Measurements from ENCODE around the gene NUDT13. TPM values are rescaled to one million over a fixed set of nuclear protein-coding genes. Genes with fewer than 3 reads are reported as not detected.

Gene NUDT13
- polyA plus RNA-seq, 1 donor from 2014 or later: 1.8 TPM

DNA sequence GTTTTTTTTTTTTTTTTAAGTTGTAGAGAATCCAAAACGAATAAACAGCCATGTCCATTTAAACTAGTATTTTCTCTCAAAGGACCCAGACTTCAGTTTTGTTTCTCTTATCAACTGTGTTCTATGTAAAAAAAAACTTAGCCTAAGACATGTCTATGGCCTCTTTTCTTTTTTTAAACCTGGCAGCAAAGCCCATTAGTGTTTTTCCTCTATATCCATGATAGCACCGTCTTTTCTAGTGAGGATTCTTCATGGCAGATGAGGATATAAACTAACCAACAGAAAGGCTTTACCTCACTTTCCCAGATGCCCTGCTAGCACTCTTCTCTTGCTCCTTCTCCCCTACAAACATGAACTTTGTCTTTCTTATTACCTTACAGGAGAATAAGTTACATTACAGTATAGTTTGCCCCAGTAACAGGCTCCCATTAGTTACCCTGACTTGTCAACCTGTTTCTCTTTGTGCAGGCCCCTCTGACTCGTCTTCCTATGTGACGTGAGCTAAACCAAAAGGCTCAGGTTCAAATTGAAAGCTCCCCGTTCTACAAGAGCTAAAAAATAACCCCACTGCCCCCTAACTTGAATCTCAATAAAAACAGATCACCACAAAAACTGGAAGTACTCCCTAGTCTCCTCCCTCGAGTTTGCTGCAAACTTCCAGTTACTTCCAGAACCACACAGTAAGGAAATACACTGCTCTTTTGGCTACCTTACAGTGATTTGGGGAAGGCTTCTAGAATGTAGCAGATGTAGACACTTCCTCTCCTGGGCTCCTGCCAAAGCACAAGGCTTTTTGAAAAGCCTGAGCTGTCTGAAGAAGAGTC, 33.7 kb upstream of the NUDT13 start:
- Histone ChIP-seq H3K27ac (ENCODE audit: low read length) (no peak overlapping the region), H3K79me2 (replicated peaks; ENCODE audit: insufficient read depth, low read length) (no peaks in the 10 kb centered on the region)

GRCh38 chr10:73079779-73080541, 30.3 kb upstream of the NUDT13 start:
- Histone ChIP-seq H3K27ac (ENCODE audit: low read length) (no peak overlapping the region), H3K9me2 (ENCODE audit: insufficient read depth, low read length) (no peaks in the 10 kb centered on the region), H3K4me3 (ENCODE audit: low read length) (no peak overlapping the region), H3K9me3 (ENCODE audit: low read length) (no peaks in the 10 kb centered on the region), H3K27me3 (ENCODE audit: insufficient read depth, low read depth, low read length) (no peaks in the 10 kb centered on the region), H3K9ac (ENCODE audit: low read length) (no peak overlapping the region), H3K36me3 (ENCODE audit: insufficient read depth, low read length) (no peaks in the 10 kb centered on the region), H3K4me2 (ENCODE audit: low read length) (no peak overlapping the region), H4K20me1 (ENCODE audit: insufficient read depth) (no peaks in the 10 kb centered on the region), H3F3A (ENCODE audit: insufficient read depth, low read length, poor library complexity, severe bottlenecking) (no peaks in the 10 kb centered on the region), H2AFZ (ENCODE audit: low read depth, low read length) (no peak overlapping the region), H3K79me2 (replicated peaks; ENCODE audit: insufficient read depth, low read length) (no peaks in the 10 kb centered on the region)
- TF ChIP-seq SMC3 (conservative IDR thresholded peaks at IDR 0.05; ENCODE audit: poor library complexity) (no peak), CTCF (IDR thresholded peaks at IDR 0.05; ENCODE audit: poor library complexity, severe bottlenecking) (no peak), MXI1 (conservative IDR thresholded peaks at IDR 0.05; ENCODE audit: poor library complexity, severe bottlenecking) (no peak), TAF1 (IDR thresholded peaks at IDR 0.05; ENCODE audit: low read depth) (no peak), EZH2 (IDR thresholded peaks at IDR 0.05; ENCODE audit: borderline replicate concordance, insufficient read depth, low read length, poor library complexity, severe bottlenecking) (no peak), POLR2AphosphoS5 (IDR thresholded peaks at IDR 0.05) (no peak), RAD21 (conservative IDR thresholded peaks at IDR 0.05) (no peak)

More for the DNA sequence above, 33.7 kb upstream of the NUDT13 start:
- Histone ChIP-seq H3K9me2 (ENCODE audit: insufficient read depth, low read length) (no peaks in the 10 kb centered on the region), H4K20me1 (ENCODE audit: insufficient read depth) (no peaks in the 10 kb centered on the region), H3K27me3 (ENCODE audit: insufficient read depth, low read depth, low read length) (no peaks in the 10 kb centered on the region), H3K36me3 (ENCODE audit: insufficient read depth, low read length) (no peaks in the 10 kb centered on the region), H2AFZ (ENCODE audit: low read depth, low read length) (no peak overlapping the region), H3K9ac (ENCODE audit: low read length) (no peak overlapping the region), H3K4me2 (ENCODE audit: low read length) (no peak overlapping the region), H3F3A (ENCODE audit: insufficient read depth, low read length, poor library complexity, severe bottlenecking) (no peaks in the 10 kb centered on the region), H3K4me3 (ENCODE audit: low read length) (no peak overlapping the region), H3K9me3 (ENCODE audit: low read length) (no peaks in the 10 kb centered on the region)
- no peak for TF ChIP-seq EP300 (conservative IDR thresholded peaks at IDR 0.05; ENCODE audit: poor library complexity, severe bottlenecking)
- TF ChIP-seq CTCF (IDR thresholded peaks at IDR 0.05; ENCODE audit: poor library complexity, severe bottlenecking): no peak
- no peak for TF ChIP-seq SMC3 (conservative IDR thresholded peaks at IDR 0.05; ENCODE audit: poor library complexity)
- TF ChIP-seq, protein P1, sequence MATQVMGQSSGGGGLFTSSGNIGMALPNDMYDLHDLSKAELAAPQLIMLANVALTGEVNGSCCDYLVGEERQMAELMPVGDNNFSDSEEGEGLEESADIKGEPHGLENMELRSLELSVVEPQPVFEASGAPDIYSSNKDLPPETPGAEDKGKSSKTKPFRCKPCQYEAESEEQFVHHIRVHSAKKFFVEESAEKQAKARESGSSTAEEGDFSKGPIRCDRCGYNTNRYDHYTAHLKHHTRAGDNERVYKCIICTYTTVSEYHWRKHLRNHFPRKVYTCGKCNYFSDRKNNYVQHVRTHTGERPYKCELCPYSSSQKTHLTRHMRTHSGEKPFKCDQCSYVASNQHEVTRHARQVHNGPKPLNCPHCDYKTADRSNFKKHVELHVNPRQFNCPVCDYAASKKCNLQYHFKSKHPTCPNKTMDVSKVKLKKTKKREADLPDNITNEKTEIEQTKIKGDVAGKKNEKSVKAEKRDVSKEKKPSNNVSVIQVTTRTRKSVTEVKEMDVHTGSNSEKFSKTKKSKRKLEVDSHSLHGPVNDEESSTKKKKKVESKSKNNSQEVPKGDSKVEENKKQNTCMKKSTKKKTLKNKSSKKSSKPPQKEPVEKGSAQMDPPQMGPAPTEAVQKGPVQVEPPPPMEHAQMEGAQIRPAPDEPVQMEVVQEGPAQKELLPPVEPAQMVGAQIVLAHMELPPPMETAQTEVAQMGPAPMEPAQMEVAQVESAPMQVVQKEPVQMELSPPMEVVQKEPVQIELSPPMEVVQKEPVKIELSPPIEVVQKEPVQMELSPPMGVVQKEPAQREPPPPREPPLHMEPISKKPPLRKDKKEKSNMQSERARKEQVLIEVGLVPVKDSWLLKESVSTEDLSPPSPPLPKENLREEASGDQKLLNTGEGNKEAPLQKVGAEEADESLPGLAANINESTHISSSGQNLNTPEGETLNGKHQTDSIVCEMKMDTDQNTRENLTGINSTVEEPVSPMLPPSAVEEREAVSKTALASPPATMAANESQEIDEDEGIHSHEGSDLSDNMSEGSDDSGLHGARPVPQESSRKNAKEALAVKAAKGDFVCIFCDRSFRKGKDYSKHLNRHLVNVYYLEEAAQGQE (IDR thresholded peaks at IDR 0.05; ENCODE audit: borderline replicate concordance): no peak
- no peak for TF ChIP-seq EZH2 (IDR thresholded peaks at IDR 0.05; ENCODE audit: borderline replicate concordance, insufficient read depth, low read length, poor library complexity, severe bottlenecking)
- no peak for TF ChIP-seq POLR2AphosphoS5 (IDR thresholded peaks at IDR 0.05)
- TF ChIP-seq RAD21 (conservative IDR thresholded peaks at IDR 0.05): no peak
- no peak for TF ChIP-seq MXI1 (conservative IDR thresholded peaks at IDR 0.05; ENCODE audit: poor library complexity, severe bottlenecking)
- TF ChIP-seq TAF1 (IDR thresholded peaks at IDR 0.05; ENCODE audit: low read depth): no peak

All from neural cell (in vitro differentiated cells).